Activated CD8-positive, alpha-beta memory T cell treated with anti-CD3 and anti-CD28 coated beads, Interleukin-2, amount 50 U/mL, for 1 hour (primary cell): ENCODE results near the gene MYOM3.
A peak's percentile ranks its signal among the peaks of the same experiment; 100 is the strongest.

Source experiments
- DNase-seq: peaks from one replicate; pipeline ENCODE4 v3.0.0-alpha.2; 2020; ENCODE audit errors: extremely low read depth

The MYOM3 gene

DNA sequence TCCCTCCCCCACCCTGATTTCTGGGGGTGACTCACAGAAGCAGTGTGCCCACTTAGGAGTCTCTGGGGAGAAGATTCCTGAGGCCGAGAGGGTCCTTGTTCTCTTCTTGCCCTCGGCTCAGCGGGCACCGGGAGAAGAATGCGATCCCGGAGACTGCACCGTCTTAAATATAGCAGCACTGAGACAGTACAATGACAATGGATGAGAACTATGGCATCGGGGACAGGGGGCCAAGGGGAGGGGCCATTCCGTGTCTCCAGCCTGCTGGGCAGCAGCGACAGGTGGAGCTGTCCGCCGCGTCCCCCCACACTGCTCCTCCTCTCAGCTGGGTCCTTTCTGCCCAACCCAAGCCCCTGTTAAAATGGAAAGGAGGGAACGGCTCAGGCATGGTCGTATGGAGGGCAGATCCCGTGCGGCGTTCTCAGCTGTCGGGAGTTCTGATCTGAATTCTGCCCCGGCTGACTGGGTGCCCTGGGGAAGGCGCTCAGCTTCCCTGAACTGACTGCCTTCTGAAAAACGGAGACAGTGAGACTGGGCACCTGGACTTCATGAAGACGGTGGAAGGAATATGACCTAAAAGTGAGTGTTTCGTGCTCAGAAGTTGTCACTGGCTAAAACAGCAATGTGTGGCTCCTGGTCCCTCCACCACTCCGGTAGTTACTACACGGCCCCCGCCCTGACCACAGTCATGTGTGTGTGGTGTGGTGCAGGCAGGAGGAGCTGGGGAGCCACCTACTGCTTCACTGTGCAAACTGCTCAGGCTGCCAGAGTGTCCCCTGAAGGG, at the start of gene MYOM3:
Gene MYOM3 (minus strand): TSS at position 140 of the 784 bp plus-strand sequence. CDS start 3,499 bp downstream, outside the sequence.
- DNase-seq: no peak

DNA sequence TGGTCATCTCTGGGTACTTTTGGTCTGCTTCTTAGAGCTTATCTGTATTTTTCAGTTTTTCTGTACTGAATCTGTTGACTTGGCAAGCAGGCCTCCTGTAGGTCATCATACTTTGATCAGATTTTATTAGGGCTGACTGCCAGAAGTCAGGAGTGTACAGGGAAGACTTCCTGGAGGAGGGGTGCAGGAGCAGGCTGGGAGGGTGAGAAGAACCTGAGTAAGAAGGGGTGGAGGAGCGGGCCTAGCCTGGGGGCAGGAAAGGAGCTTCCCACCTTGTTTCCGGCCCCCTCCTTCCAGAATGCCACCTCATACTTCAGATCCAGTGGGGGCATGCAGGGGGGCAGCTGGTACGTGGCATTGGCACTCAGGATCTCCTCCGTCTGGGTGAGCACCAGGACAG, 49.3 kb upstream of the MYOM3 start:
- no peak for DNase-seq

DNA sequence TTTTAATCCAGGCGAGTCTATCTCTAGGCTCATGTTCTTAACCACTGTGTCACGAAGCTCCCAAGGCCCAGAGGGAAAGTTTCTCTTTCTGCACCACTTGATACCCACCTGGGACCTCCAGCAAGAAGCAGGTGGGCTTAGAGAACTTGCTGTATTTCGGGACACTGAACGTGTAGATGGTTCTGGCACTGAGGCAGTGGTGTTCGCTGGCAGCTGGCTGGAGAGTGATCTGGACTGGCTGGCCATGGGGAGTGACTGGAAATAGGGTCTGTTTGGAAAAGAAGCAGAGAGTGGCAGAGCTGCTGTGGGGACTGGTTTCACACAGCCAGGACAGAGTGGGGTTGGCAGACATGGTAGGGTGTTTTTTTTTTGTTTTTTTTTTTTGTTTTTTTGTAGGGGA, 47.4 kb upstream of the MYOM3 start:
- no peak for DNase-seq

DNA sequence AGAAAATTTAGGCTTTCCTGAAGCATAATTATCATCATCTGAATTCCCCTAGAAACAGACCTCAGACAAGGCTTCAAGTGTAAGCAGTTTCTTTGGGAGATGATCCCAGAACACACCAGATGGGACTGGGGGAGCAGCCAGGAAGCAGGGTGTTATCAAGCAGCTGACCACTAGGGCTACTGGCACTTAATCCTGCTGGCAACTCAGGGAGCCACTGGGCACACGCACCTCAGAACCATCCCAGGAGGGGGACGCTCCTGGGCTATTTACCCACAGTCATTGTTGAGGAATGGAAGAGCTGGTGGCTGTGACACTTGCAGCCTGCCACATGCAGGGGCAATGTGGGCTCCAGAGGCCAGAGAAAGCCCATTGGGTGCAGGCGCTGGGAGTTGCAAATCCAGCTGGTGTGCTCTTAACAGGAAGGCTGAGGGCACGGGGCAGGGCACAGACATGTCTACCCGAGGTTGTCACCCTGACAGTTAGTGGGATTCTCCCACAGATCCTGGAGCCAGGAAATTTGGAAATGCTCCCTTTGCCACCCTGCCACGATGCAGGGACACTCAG, 46.1 kb upstream of the MYOM3 start:
- DNase-seq: no peak

DNA sequence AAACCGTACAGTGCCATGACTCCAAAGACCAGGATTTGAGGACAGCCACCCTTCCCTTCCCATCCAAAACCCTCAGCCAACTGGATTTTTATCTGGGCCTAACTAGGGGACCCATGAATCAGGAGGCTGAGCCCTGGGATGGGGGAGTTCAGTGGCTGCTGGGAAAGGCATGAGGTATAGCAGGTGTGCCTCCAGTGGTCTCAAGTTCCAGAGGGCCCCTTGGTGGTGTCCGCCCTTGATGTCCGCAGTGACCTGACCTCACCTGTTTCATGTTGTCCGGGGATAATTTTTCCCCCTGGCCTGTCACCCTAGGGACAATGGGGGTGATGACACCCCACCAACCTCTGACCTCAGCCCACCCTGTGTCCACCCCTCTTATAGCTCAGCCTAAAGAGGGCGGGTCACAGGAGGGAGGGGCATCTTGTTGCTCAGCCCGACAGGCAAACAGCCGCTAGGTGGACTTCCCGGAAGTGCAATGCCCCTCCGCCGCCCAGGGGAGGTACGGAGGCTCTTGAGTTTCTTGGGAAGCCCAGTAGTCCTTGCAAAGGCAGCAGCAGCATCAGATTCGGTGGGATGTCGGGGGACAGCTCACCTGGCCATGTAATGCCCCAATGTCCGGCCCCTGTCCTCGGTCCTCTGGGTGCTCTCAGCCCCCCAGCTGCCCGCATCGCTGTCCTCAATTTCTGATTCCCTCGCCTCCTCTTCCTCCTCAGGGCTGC, 44.8 kb upstream of the MYOM3 start:
- DNase-seq: no peak

DNA sequence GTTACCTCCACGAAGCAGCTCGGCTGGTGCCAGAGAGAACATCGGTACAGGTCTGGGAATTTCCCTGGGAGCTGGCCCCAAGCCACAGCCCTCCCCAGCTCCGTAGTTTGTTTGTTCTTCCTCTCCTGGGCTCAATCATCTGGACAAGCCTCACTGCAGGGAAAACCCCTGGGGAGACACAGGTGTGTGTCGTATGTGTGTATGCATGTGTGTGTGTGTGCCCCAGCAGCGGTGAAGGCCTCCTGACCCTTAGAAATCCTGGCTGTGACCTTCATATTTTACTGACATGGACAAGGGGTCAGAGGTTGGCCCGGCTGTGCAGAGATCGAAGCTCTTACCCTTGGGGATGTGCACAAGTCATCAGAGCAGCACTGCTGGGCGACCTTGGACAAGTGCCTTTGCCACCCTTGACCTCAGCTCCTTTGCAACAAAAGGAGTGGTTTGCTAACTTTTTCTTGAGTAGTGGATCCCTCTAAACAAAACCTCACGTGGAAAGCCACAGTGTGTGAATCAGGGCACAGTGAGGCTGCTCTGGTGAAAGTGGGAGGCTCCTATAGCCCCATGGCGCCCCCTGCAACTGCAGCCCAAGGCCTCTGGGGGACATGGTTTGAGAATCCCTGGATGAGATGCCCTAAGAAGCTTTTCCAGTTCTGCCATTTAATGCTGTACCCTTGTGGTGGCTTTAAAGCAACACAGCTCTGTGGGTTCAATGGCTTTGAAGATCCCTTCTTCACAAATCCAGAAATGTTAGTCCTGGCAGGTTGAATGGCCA, 43.3 kb upstream of the MYOM3 start:
- no peak for DNase-seq

DNA sequence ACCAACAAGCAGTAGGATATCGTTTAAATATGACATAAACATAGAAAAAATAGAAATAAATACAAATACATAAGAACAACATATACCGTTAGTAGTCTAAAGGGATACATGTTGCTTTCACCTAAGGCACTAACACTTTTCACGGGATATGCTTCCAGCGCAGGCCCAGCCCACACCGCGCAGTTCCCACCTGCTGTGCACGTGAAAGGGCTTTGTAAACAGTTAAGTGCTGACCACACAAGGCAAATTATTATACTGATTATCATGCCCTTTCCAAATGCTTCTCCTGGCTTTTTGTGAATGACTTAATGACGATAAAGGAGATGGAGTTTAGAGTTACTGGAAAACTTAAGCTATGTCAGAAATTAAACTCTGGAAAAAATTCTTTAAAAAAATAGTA, 42.3 kb upstream of the MYOM3 start:
- no peak for DNase-seq

DNA sequence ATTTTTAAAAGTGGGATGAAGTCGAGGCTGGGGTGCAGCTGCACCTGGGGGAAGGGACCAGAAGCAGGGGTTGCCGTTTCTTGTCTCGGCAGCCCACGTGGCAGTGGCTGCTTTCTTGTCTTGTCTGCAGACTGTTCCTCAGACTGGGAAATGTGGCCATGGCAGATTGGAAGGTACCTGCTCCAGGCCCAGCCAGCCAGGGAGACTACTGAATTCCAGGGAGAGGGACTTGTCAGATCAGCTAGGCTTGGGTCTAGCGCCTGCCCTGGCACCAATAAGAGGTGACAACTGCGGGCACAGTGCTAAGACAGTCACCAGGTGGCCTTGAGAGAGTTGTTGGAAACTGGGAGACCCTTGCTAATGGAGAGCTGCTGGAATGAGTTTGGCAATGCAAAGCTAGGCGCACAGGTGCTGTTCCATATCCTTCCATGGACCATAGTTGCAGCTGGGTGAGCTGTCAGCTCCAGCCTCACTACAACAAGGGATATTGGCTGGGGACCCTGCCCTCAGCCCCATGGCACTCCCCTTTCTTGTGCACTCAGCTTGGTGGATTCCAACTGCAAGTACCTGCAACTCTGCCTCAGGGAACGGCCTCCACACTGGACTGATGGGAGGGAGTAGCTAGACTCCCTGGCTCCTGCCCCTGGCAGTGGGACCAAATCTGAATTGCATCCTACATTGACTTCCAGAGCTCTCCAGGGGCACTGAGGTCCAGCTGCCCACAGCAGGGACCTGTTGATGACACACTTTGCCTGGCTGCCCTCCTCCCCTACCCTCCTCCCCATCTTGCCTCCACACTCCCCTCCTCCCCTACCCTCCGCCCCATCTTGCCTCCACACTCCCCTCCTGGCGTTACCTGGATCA, 40.9 kb upstream of the MYOM3 start:
- no peak for DNase-seq

DNA sequence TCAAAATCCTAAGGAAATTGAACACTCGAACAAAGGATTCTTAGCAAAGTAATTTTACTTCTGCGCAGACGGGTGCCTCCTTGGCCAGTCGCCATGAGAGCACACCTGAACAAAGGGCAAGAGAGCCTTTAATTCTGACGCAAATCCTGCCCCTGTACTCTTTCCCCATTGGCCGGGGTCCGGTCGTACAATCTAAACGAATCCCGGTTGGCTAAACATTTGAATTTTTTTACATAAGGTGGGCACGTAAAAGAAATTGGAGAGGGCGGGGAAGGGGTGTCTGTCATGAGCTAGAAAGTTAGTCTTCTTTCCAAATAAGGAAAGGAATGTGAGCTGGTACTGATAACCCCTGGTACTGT, 39.2 kb upstream of the MYOM3 start:
- DNase-seq: no peak

DNA sequence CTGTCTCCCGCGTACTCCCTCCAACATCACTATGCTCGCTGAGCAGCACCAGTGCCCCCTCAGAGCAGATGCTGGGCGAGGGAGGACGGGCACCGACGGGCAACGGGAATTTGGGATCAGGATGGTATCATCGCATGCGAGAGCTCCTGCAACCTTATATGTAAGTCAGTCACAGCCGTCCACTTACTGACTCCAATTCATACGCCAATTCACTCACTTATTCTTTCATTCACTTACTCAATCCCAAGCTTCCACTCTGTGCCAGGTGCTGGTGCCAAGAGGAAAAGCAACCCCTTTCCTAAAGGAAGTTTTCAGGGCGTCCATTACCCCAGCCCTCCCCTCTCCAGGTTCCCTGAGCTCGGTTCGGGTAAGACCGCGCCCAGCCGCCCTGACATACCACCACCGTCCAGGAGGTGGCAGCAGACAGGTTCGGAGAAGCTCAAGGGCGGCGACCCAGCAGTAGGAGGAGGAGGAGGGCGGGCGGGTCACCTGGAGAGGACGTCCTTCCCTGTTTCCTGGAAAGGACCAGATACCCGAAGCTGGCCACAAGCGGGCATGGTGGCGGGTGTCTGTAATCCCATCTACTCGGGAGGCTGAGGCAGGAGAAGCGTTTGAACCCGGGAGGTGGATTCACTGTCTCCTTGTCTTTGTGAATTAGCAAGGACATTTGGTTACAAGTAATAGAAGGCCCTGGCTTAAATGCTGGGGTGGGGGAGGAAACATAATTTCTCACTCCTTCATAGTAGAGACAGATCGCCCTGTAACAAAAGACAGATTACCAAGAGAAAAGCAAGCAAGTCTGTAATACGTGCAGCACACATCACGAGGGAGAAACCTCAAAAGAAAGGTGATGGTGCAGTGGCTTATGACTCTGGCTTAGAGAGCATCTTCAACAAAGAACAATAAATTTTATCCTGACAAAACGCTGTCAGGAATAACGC, 38.6 kb upstream of the MYOM3 start:
- DNase-seq: peak; percentile 45

DNA sequence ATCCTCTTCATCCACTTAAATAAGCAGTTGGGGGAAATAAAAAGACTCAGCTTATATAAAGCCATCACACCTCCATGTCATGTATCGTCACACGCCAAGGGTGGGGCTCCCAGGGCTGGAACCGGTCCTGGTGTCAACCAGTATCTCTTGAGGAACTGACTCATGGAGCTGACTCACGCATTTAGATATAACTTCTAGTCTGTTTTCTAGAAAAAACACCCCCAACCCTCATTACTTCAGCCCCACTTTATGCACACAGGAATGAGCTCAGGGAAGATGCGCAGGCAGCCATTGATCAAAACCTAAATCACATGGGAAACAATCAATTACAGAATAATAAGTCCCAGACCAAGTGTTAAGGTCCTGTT, 37.9 kb upstream of the MYOM3 start:
- DNase-seq: no peak

DNA sequence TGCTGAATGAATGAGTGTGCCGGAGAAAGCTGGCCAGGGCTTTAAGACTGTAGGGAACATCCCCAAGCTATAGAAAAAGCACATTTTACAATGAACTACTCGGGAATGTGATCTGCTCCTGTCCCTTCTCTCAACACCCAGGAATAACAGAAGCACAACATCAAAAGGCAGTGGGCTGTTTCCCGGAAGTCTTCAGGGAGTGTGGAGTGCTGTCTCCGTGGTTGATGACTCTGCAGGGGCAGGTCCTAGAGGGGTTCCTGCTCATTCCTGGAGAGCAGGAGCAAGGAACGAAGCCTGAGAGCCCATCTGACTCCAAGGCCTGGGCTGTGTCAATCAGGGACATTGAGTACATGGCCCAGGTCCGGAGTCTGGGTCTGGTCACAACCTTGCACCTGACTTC, 35.9 kb upstream of the MYOM3 start:
- DNase-seq: no peak

DNA sequence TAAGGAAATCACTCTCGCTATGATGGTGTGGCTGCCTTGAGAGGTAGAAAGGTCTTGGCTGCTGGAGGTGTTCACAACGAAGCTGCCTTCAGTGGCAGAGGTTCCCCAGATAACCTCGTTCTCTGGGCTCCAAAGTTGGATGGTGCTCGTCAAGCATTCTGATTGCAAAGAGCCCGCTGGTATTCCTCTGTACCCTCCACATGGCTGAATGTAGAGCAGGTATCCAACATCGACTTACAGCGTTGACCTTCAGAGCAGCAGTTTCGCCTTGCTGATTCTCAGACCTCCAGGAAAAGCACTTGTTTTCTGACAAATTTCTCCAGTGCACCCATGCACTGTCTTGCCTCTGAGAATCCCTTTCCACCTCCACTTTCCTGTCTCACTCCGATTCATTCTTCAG, 35.3 kb upstream of the MYOM3 start:
- no peak for DNase-seq

DNA sequence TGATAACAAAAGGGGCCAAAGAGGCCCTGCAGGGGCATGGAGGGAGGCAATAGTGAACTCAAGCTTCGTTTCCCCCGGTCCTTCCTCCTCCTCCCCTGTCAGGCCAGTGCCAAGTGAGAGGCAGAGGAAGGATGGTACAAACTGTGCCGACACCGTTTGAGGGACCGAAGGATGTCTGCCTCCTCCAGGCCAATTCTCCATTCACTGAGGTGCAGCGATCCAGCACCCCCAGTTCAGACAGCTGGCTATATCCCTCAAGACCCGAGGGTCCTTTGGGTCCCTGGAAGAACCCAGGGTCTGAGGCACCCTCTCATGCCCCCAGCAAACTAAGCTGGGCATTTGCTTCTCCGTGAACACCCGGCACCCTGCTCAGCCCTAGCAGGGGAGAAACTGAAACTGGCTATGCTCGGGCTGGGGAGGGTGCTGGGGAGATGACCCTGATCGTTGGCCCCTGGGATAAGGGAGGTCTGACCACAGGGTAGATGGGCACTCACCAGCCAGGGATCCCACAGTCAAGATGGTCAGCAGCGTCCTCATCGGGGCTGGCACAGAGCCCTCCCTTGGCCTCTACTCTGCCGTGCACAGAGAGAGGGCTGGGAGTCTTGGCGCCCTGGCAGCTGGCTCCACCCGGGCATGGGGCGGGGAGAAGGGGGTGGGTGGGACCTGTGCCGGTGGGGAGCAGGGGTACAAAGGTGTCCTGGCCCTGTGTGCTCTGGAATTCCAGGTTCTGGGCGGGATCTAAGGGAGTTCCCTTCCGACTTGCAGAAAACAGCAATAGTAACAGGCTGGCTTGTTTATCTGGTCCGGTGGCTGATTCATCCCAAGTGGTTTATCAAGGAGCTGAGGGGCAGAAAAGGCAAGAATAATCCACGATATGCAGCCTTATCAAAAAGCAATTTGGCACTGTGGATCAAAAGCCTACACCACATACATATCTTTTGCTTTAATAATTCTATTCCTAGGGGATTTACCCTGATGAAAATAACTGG, 30.9 kb upstream of the MYOM3 start, which contains the start of gene IL22RA1:
Gene IL22RA1 (minus strand): TSS at position 595 of the 989 bp plus-strand sequence. CDS start 58 bp downstream, at position 537.
- DNase-seq: no peak

DNA sequence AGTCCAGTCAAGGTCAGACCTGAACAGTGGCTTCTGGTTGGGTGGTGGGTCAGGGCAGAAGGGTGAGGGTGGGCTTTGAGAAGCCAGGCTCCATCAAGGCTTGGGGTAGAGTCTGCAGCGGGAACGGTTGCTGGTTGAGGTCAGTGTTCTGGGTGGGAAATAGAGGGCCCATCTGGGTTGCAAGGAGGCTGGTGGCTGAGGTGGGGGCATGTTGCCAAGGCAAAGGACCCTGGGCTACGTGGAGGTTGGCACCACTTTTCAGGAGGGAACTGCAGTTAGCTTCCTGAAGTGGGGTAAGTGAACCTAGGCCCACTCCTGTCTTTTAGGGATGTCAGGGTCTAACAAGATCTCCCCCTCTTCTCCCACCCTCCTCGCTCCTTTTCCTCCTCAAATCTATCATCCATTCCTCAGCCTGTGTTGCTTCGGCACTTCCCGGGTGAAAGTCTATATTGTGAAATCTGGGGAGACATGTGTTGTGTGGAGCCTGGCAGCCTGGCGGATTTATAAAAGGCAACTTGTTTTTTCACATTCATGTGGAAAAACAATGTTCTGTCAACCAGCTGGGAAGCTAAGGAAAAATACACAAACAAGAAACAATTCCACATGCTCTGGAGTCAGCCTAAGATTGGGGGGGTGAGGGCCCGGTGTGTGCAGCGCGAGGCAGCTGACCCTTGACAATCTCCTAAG, 29.5 kb upstream of the MYOM3 start:
- no peak for DNase-seq

DNA sequence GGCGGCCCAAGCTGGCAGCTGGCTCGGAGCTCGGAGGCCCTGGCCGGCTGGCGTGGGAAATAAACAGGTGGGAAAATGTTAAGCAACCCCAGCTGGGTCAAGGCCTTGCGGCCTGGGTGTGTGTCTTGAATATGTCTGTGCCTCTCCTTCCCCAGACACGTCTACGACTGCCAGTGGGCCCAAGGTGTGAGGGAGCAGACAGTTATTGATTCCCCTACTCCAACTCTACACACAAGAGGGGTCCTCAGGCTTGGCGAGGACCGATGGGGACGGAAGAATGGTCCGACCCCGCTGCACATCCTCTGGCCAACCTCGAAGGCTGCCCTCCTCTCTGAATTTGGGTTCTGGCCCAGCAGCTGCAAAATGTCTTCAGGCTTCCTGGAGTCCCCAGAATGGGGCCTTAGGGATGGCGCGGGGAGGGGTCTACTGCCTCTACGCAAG, 28.8 kb upstream of the MYOM3 start:
- no peak for DNase-seq

DNA sequence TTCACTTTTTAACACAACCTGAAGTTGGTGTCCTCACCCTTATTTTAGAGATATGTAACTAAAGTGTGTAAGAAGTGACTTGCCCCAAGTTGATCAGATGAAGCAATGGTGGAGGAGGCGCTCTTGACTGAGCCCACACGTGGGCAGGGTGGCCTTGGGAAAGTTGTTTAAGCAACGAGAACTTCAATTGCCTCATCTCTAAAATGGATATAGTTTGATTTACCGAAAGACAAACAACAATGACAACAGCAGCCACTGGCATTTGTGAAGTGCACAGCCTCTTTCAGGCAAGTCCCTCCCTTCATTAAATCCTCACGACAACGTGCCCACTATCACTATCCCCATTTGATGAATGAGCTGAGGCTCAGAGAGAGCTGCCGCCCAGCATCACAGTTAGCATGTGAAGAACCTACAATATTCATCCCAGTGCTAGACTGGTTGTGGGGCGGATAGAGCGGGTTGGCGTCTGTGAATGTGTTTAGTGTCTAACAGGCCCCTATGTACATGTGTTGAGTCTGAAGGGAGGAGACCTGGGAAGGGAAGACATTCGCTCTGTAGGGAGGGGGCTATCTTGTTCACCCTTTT, 28.0 kb upstream of the MYOM3 start:
- DNase-seq: no peak

DNA sequence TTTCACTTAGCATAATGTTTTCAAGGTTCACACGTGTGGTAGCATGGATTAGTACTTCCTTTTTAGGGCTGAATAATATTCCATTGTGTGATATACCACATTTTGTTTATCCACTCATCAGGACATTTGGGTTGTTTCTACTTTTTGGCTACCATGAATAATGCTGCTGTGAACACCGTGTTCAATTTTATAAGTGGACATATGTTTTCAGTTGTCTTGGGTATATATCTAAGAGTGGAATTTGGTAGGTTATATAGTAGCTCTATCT, 27.2 kb upstream of the MYOM3 start:
- DNase-seq: no peak
